A549 (cell line): ENCODE measurements around the gene COL7A1.

Source experiments
- CBX8 ChIP-seq: fragments of 200-600 bp; sonication (generic); IDR thresholded peaks from 2 replicates; pipeline ENCODE4 v1.6.1; 2016
- CEBPB ChIP-seq, 2 experiments: fragments of >200 bp in 1 of 2; sonication (Bioruptor Twin) in 1 of 2; formaldehyde crosslinking in 1 of 2; IDR thresholded peaks; 2 replicates each; pipeline ENCODE4 v1.6.1; 2012 to 2016
- FOSL2 ChIP-seq, 2 experiments: fragments of 450-650 bp in 1 of 2; fragments of >200 bp in 1 of 2; sonication (Bioruptor Twin) in 1 of 2; formaldehyde crosslinking; IDR thresholded peaks; 2 replicates each; pipeline versions ENCODE4 v1.5.0 to v1.6.1; 2016 to 2020; ENCODE audit warnings: mild to moderate bottlenecking in 1 of 2, moderate library complexity in 1 of 2
- JUN ChIP-seq, 2 experiments: fragments of >200 bp; sonication (Bioruptor Twin); formaldehyde crosslinking; IDR thresholded peaks; 2 replicates in 1 of 2; 3 replicates in 1 of 2; pipeline ENCODE4 v1.6.1; 2016 to 2017
- MYC ChIP-seq: IDR thresholded peaks from 2 replicates; pipeline ENCODE4 v1.6.1; 2012; ENCODE audit warnings: mild to moderate bottlenecking, inconsistent platforms, low read length, improper control_type of control experiment, borderline replicate concordance
- POLR2A ChIP-seq: IDR thresholded peaks from 2 replicates; pipeline ENCODE4 v1.6.1; 2012; ENCODE audit warnings: mild to moderate bottlenecking, low read length
- RCOR1 ChIP-seq: fragments of 150-350 bp; IDR thresholded peaks from 2 replicates; pipeline ENCODE4 v1.6.1; 2014; ENCODE audit warnings: antibody characterized with exemption, low read length, low read depth
- TF ChIP-seq, protein P1 (sequence below): fragments of >200 bp; sonication (Bioruptor Twin); formaldehyde crosslinking; IDR thresholded peaks from 2 replicates; pipeline ENCODE4 v1.6.1; 2016
- TF ChIP-seq, protein P2 (sequence below): fragments of >200 bp; sonication (Bioruptor Twin); formaldehyde crosslinking; IDR thresholded peaks from 3 replicates; pipeline ENCODE4 v1.5.1; 2016
- TF ChIP-seq, protein P3 (sequence below): IDR thresholded peaks from 2 replicates; pipeline ENCODE4 v1.6.1; 2012
- TF ChIP-seq, protein P4 (sequence below): fragments of 450-650 bp; IDR thresholded peaks from 2 replicates; pipeline ENCODE4 v1.6.1; 2014; ENCODE audit warnings: antibody characterized with exemption

DNA sequence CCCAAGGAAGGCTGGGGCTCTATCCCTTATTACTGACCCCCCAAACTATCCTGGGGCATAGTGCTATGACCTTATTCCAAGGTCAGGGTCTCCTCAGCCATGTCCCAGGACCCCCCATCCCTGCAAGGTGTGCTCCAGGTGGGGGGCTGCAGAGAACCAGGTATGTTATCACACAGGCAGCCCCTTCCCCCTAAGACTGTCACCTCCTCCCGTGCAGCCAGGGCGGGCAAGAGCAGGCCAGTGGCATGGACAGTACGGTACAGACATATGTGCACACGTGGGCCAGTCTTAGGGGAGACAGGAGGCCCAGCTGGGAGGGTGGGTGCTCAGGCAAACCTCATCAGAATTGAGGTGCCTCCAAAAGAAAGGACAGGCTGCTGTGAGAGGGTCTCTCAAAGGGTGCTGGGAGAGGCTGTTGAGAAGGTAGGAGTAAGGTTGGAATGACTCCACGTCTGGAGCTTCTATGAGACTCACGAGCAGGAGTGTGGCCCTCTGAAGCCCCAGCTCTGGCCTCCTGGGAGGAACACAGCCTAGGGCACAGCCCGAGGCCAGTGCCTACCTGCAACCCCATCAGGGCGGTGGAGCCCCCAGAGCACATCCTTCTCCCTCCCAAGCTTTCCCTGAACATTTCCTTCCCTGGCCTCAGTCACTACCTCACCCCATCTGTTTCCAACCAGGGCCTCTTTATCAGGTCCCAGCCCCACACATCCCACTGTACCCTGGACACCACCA is 1.7 kb upstream of the COL7A1 start:
- TF ChIP-seq RCOR1: no peak
- TF ChIP-seq POLR2A: no peak
- TF ChIP-seq, protein P1, sequence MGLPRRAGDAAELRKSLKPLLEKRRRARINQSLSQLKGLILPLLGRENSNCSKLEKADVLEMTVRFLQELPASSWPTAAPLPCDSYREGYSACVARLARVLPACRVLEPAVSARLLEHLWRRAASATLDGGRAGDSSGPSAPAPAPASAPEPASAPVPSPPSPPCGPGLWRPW: no peak
- TF ChIP-seq, protein P2, sequence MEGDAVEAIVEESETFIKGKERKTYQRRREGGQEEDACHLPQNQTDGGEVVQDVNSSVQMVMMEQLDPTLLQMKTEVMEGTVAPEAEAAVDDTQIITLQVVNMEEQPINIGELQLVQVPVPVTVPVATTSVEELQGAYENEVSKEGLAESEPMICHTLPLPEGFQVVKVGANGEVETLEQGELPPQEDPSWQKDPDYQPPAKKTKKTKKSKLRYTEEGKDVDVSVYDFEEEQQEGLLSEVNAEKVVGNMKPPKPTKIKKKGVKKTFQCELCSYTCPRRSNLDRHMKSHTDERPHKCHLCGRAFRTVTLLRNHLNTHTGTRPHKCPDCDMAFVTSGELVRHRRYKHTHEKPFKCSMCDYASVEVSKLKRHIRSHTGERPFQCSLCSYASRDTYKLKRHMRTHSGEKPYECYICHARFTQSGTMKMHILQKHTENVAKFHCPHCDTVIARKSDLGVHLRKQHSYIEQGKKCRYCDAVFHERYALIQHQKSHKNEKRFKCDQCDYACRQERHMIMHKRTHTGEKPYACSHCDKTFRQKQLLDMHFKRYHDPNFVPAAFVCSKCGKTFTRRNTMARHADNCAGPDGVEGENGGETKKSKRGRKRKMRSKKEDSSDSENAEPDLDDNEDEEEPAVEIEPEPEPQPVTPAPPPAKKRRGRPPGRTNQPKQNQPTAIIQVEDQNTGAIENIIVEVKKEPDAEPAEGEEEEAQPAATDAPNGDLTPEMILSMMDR: no peak
- TF ChIP-seq, protein P3, sequence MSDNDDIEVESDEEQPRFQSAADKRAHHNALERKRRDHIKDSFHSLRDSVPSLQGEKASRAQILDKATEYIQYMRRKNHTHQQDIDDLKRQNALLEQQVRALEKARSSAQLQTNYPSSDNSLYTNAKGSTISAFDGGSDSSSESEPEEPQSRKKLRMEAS: no peak
- TF ChIP-seq MYC: no peak
- no peak for TF ChIP-seq JUN (IDR thresholded peaks at IDR 0.05)
- TF ChIP-seq FOSL2 (IDR thresholded peaks at IDR 0.05): no peak
- no peak for TF ChIP-seq FOSL2 (CRISPR knock-in tag; IDR thresholded peaks at IDR 0.05)
- TF ChIP-seq, protein P4, sequence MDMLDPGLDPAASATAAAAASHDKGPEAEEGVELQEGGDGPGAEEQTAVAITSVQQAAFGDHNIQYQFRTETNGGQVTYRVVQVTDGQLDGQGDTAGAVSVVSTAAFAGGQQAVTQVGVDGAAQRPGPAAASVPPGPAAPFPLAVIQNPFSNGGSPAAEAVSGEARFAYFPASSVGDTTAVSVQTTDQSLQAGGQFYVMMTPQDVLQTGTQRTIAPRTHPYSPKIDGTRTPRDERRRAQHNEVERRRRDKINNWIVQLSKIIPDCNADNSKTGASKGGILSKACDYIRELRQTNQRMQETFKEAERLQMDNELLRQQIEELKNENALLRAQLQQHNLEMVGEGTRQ: no peak
- no peak for TF ChIP-seq CEBPB (IDR thresholded peaks at IDR 0.05)
- TF ChIP-seq CBX8: no peak
